Measurements from ENCODE around the gene CELA2A. TPM values are rescaled to one million over a fixed set of nuclear protein-coding genes. Genes with fewer than 3 reads are reported as not detected.
"Not testable (repeated sequence)": the region's sequence is repeated elsewhere in the genome, so short reads cannot be mapped to it uniquely, and the experiment has no call there.

The CELA2A gene
- total RNA-seq, 3 donors from 2014 or later (not counting 1 experiment from before 2014, with no cell fraction given) = not detected

- not testable (repeated sequence) for DNase-seq, H3K9me3 Mint-ChIP-seq
Observed at GRCh38 chr1:15463926-15464322, 7.4 kb downstream of the CELA2A start.

GRCh38 chr1:15465674-15466073, 9.1 kb downstream of the CELA2A start:
- H3K9me3 Mint-ChIP-seq = no peaks in the 10 kb centered on the region
- no peaks in the 10 kb centered on the region for H3K27me3 ChIP-seq (ENCODE audit: control insufficient read depth, insufficient read depth, low read length)
- H3K27ac Mint-ChIP-seq = no peak overlapping the region
- 82% methylated on average over 7 of the region's 7 CpGs for WGBS (ENCODE audit: insufficient coverage)
- H3K36me3 ChIP-seq (ENCODE audit: control insufficient read depth, insufficient read depth, low read length) = no peaks in the 10 kb centered on the region
- no peak for TF ChIP-seq CTCF (IDR thresholded peaks at IDR 0.05)
- no peak overlapping the region for H3K27ac ChIP-seq (ENCODE audit: low read length)
- DNase-seq (no peak), ATAC-seq (no peak)
- H3K4me1 Mint-ChIP-seq = no peaks in the 10 kb centered on the region
- no peaks in the 10 kb centered on the region for H3K36me3 Mint-ChIP-seq
- intact Hi-C loops (cut with micrococcal nuclease) = no loop called here
- no peak overlapping the region for H3K4me3 Mint-ChIP-seq
- H3K9me3 ChIP-seq (ENCODE audit: control insufficient read depth, insufficient read depth, low read length) = no peaks in the 10 kb centered on the region
- no peaks in the 10 kb centered on the region for H3K27me3 Mint-ChIP-seq (ENCODE audit: low read depth in 2 of 2)
- no peaks in the 10 kb centered on the region for H3K4me1 ChIP-seq (ENCODE audit: control insufficient read depth, insufficient read depth, low read length)
- no peak overlapping the region for H3K4me3 ChIP-seq (ENCODE audit: low read length)

More at GRCh38 chr1:15463926-15464322, 7.4 kb downstream of the CELA2A start:
- intact Hi-C loops (cut with micrococcal nuclease); H3K4me3 ChIP-seq (ENCODE audit: low read length); H3K27me3 ChIP-seq (ENCODE audit: control insufficient read depth, insufficient read depth, low read length); ATAC-seq; H3K27ac ChIP-seq (ENCODE audit: low read length); H3K4me1 Mint-ChIP-seq; H3K36me3 ChIP-seq (ENCODE audit: control insufficient read depth, insufficient read depth, low read length); H3K4me3 Mint-ChIP-seq; H3K4me1 ChIP-seq (ENCODE audit: control insufficient read depth, insufficient read depth, low read length); H3K36me3 Mint-ChIP-seq; H3K9me3 ChIP-seq (ENCODE audit: control insufficient read depth, insufficient read depth, low read length); H3K27ac Mint-ChIP-seq; H3K27me3 Mint-ChIP-seq (ENCODE audit: low read depth in 2 of 2): not testable (repeated sequence)
- 94% methylated on average over 2 of the region's 5 CpGs for WGBS (ENCODE audit: insufficient coverage)

GRCh38 chr1:15466955-15467625, 10.6 kb downstream of the CELA2A start:
- H3K9me3 ChIP-seq (ENCODE audit: control insufficient read depth, insufficient read depth, low read length); H3K4me1 Mint-ChIP-seq; H3K9me3 Mint-ChIP-seq; H3K27ac ChIP-seq (ENCODE audit: low read length); H3K27me3 ChIP-seq (ENCODE audit: control insufficient read depth, insufficient read depth, low read length); DNase-seq; H3K4me1 ChIP-seq (ENCODE audit: control insufficient read depth, insufficient read depth, low read length); H3K4me3 ChIP-seq (ENCODE audit: low read length); H3K4me3 Mint-ChIP-seq; intact Hi-C loops (cut with micrococcal nuclease); H3K27me3 Mint-ChIP-seq (ENCODE audit: low read depth in 2 of 2); H3K36me3 ChIP-seq (ENCODE audit: control insufficient read depth, insufficient read depth, low read length); H3K27ac Mint-ChIP-seq; H3K36me3 Mint-ChIP-seq; ATAC-seq: not testable (repeated sequence)
- WGBS (ENCODE audit: insufficient coverage) = 96% methylated on average over 18 of the region's 22 CpGs

- no peaks in the 10 kb centered on the region for H3K9me3 ChIP-seq (ENCODE audit: control insufficient read depth, insufficient read depth, low read length)
- intact Hi-C loops (cut with micrococcal nuclease) = no loop called here
- Mint-ChIP-seq H3K4me1 (no peaks in the 10 kb centered on the region), H3K9me3 (no peaks in the 10 kb centered on the region), H3K4me3 (no peak overlapping the region), H3K36me3 (no peaks in the 10 kb centered on the region), H3K27ac (no peak overlapping the region), H3K27me3 (ENCODE audit: low read depth in 2 of 2) (no peaks in the 10 kb centered on the region)
- ATAC-seq (no peak), DNase-seq (no peak)
- H3K36me3 ChIP-seq (ENCODE audit: control insufficient read depth, insufficient read depth, low read length) = no peaks in the 10 kb centered on the region
- TF ChIP-seq CTCF (IDR thresholded peaks at IDR 0.05) = no peak
- H3K4me3 ChIP-seq (ENCODE audit: low read length) = no peak overlapping the region
- H3K4me1 ChIP-seq (ENCODE audit: control insufficient read depth, insufficient read depth, low read length) = no peaks in the 10 kb centered on the region
- no peaks in the 10 kb centered on the region for H3K27me3 ChIP-seq (ENCODE audit: control insufficient read depth, insufficient read depth, low read length)
- no peak overlapping the region for H3K27ac ChIP-seq (ENCODE audit: low read length)
Observed at GRCh38 chr1:15468145-15468544, 11.6 kb downstream of the CELA2A start.
